Gastrocnemius medialis (tissue), 4 donors: ENCODE data around the gene PHKB. TPM values are rescaled to one million over a fixed set of nuclear protein-coding genes. Genes with fewer than 3 reads are reported as not detected.

ENCODE experiments used
- ATAC-seq, 2 donors: fragments of 150-250 bp; one replicate each; pipeline ENCODE4 v1.9.1; 2016
- DNase-seq, 2 donors: peaks; one replicate each; pipeline ENCODE4 v3.0.0-alpha.2; 2019
- H3K27ac ChIP-seq, 4 donors: fragments of 200-600 bp; sonication (generic); 1 replicate in 1 of 4; 2 replicates in 3 of 4; pipeline ENCODE4 v1.5.1; 2016 to 2018; ENCODE audit warnings: mild to moderate bottlenecking in 2 of 4, moderate library complexity in 1 of 4
- H3K27me3 ChIP-seq, 3 donors: fragments of 200-600 bp; sonication (generic) in 2 of 3; 1 replicate in 1 of 3; 2 replicates in 2 of 3; pipeline versions ENCODE4 v1.5.1 to v1.6.0; 2016 to 2019; ENCODE audit warnings: mild to moderate bottlenecking in 1 of 3, moderate library complexity in 1 of 3
- H3K36me3 ChIP-seq, 2 donors: fragments of 200-600 bp; sonication (generic) in 1 of 2; one replicate each; pipeline ENCODE4 v1.5.1; 2017 to 2018
- H3K4me1 ChIP-seq, 2 donors: fragments of 200-600 bp; sonication (generic) in 1 of 2; one replicate each; pipeline ENCODE4 v1.5.1; 2016 to 2017; ENCODE audit warnings: mild to moderate bottlenecking in 2 of 2
- H3K4me3 ChIP-seq, 4 donors: fragments of 200-600 bp; sonication (generic) in 3 of 4; 1 replicate in 1 of 4; 2 replicates in 3 of 4; pipeline ENCODE4 v1.5.1; 2016 to 2019; ENCODE audit warnings: mild to moderate bottlenecking in 2 of 4
- H3K9me3 ChIP-seq, 3 donors: fragments of 200-600 bp; sonication (generic) in 2 of 3; 1 replicate in 1 of 3; 2 replicates in 2 of 3; pipeline ENCODE4 v1.5.1; 2016 to 2019
- CTCF ChIP-seq, 5 experiments: fragments of 450-650 bp in 3 of 5; fragments of 200-600 bp in 2 of 5; sonication (generic) in 2 of 5; IDR thresholded peaks in 4 of 5; conservative IDR thresholded peaks in 1 of 5; 1 replicate in 4 of 5; 2 replicates in 1 of 5; pipeline ENCODE4 v1.5.1; 2016 to 2019; ENCODE audit warnings: antibody characterized with exemption in 5 of 5, mild to moderate bottlenecking in 3 of 5, moderate library complexity in 3 of 5
- POLR2A ChIP-seq, 2 donors: fragments of 450-650 bp; IDR thresholded peaks; one replicate each; pipeline ENCODE4 v1.6.1; 2017; ENCODE audit warnings: antibody characterized with exemption in 2 of 2, mild to moderate bottlenecking in 2 of 2, moderate library complexity in 2 of 2
- in situ Hi-C, 4 donors: fragments of 200-750 bp; cut with MboI; loops; one replicate each; pipeline versions ENCODE4 v1.15.0 to v1.8.0; 2017; ENCODE audit warnings: low sequenced_read_pairs in 4 of 4
- intact Hi-C: fragments of 100-400 bp; cut with DNase I; formaldehyde crosslinking; loops from one replicate; pipeline ENCODE4 v1.15.1; 2023; ENCODE audit warnings: low total_unique reads
- total RNA-seq, 4 donors: library from RNA; depleted of rRNA; stranded (reverse); fragments of >200 nt; gene quantifications; one replicate each; pipeline versions ENCODE4 v1.1.0 to v1.2.3, GENCODE V29; 2016

Gene PHKB
- total RNA-seq, 4 donors from 2014 or later = 61.0 to 91.6 (median 79.8) TPM

- ATAC-seq = no peak
- Histone ChIP-seq H3K27ac (no peak overlapping the region), H3K36me3 (no peaks in the 10 kb centered on the region), H3K27me3 (peaks cover 0 to 4% (median 3%) of the 10 kb centered on the region in 3 donors), H3K4me3 (no peak overlapping the region), H3K9me3 (no peaks in the 10 kb centered on the region), H3K4me1 (no peaks in the 10 kb centered on the region)
- intact Hi-C loops (no loop called here), in situ Hi-C loops (no loop called here)
- no peak for DNase-seq
- TF ChIP-seq POLR2A (IDR thresholded peaks at IDR 0.05) (no peak), CTCF (IDR thresholded peaks at IDR 0.05 in 4 of 5, conservative IDR thresholded peaks at IDR 0.05 in 1 of 5) (no peak)
Measured at GRCh38 chr16:47716571-47716970, 255.4 kb downstream of the PHKB start.

- TF ChIP-seq POLR2A (IDR thresholded peaks at IDR 0.05) = no peak
- no peak for TF ChIP-seq CTCF (IDR thresholded peaks at IDR 0.05 in 4 of 5, conservative IDR thresholded peaks at IDR 0.05 in 1 of 5)
- peaks cover 0 to 4% (median 3%) of the 10 kb centered on the region in 3 donors for H3K27me3 ChIP-seq
- H3K36me3 ChIP-seq = no peaks in the 10 kb centered on the region
- DNase-seq (no peak), ATAC-seq (no peak)
- no peaks in the 10 kb centered on the region for H3K9me3 ChIP-seq
- intact Hi-C loops (no loop called here), in situ Hi-C loops (no loop called here)
- H3K27ac ChIP-seq = no peak overlapping the region
- H3K4me1 ChIP-seq = no peaks in the 10 kb centered on the region
- no peak overlapping the region for H3K4me3 ChIP-seq
Measured at GRCh38 chr16:47719713-47720112, 258.6 kb downstream of the PHKB start.

GRCh38 chr16:47721006-47721637, 260.0 kb downstream of the PHKB start:
- no peak for TF ChIP-seq POLR2A (IDR thresholded peaks at IDR 0.05)
- TF ChIP-seq CTCF (IDR thresholded peaks at IDR 0.05 in 4 of 5, conservative IDR thresholded peaks at IDR 0.05 in 1 of 5) = no peak
- intact Hi-C loops (no loop called here), in situ Hi-C loops (no loop called here)
- Histone ChIP-seq H3K4me3 (no peak overlapping the region), H3K4me1 (no peaks in the 10 kb centered on the region), H3K36me3 (no peaks in the 10 kb centered on the region), H3K27me3 (no peaks in the 10 kb centered on the region), H3K9me3 (no peaks in the 10 kb centered on the region), H3K27ac (no peak overlapping the region)
- DNase-seq = no peak
- ATAC-seq = no peak

GRCh38 chr16:47722046-47722445, 260.9 kb downstream of the PHKB start:
- H3K27me3 ChIP-seq = no peaks in the 10 kb centered on the region
- no peak overlapping the region for H3K27ac ChIP-seq
- no peak for ATAC-seq
- H3K36me3 ChIP-seq = no peaks in the 10 kb centered on the region
- H3K9me3 ChIP-seq = no peaks in the 10 kb centered on the region
- no peak for DNase-seq
- TF ChIP-seq CTCF (IDR thresholded peaks at IDR 0.05 in 4 of 5, conservative IDR thresholded peaks at IDR 0.05 in 1 of 5) (no peak), POLR2A (IDR thresholded peaks at IDR 0.05) (no peak)
- no peak overlapping the region for H3K4me3 ChIP-seq
- in situ Hi-C loops = no loop called here
- H3K4me1 ChIP-seq = no peaks in the 10 kb centered on the region
- intact Hi-C loops = no loop called here
